Stimulated activated CD4-positive, alpha-beta T cell treated with anti-CD3 and anti-CD28 coated beads, TNF-alpha, amount 100 ng/mL, for 1 hour (primary cell): ENCODE data around the gene METTL2B.
"Not testable (repeated sequence)": the region's sequence is repeated elsewhere in the genome, so short reads cannot be mapped to it uniquely, and the experiment has no call there.

Experiments
- DNase-seq, 3 donors: peaks; one replicate each; pipeline ENCODE4 v3.0.0-alpha.2; 2020; ENCODE audit warnings: low read depth in 3 of 3, low spot score in 1 of 3

The METTL2B gene

GRCh38 chr7:128454808-128455542, 21.6 kb upstream of the METTL2B start:
- DNase-seq = no peak

GRCh38 chr7:128455543-128456254, 20.8 kb upstream of the METTL2B start, which contains the start of gene HILPDA:
HILPDA (plus strand) TSS chr7:128455878; CDS start chr7:128457269, 1,391 bp downstream.
- DNase-seq = peak; percentile 86 to 90 (median 90)

- DNase-seq = no peak
These were observed 20.3 kb upstream of the METTL2B start for GRCh38 chr7:128456255-128456725.

GRCh38 chr7:128457385-128457784, 19.2 kb upstream of the METTL2B start:
- DNase-seq = not testable (repeated sequence)

- DNase-seq = no peak
These were observed 17.6 kb upstream of the METTL2B start for GRCh38 chr7:128458956-128459355.

- DNase-seq = peak; percentile 33 to 50 (median 39)
These were observed 17.1 kb upstream of the METTL2B start for GRCh38 chr7:128459394-128459878.

GRCh38 chr7:128462460-128462859, 14.1 kb upstream of the METTL2B start:
- no peak for DNase-seq

GRCh38 chr7:128463345-128463744, 13.2 kb upstream of the METTL2B start:
- not testable (repeated sequence) for DNase-seq

GRCh38 chr7:128463933-128464332, 12.6 kb upstream of the METTL2B start:
- DNase-seq = not testable (repeated sequence)

GRCh38 chr7:128466871-128467270, 9.7 kb upstream of the METTL2B start:
- DNase-seq = not testable (repeated sequence)

GRCh38 chr7:128477336-128477690, 765 bp downstream of the METTL2B start:
- not testable (repeated sequence) for DNase-seq

- not testable (repeated sequence) for DNase-seq
These were observed 2.5 kb downstream of the METTL2B start for GRCh38 chr7:128479082-128479481.

GRCh38 chr7:128488134-128488533, 11.6 kb downstream of the METTL2B start:
- DNase-seq = not testable (repeated sequence)

- no peak for DNase-seq
These were observed 20.9 kb downstream of the METTL2B start for GRCh38 chr7:128497405-128497804.

- DNase-seq = not testable (repeated sequence)
These were observed 28.9 kb downstream of the METTL2B start for GRCh38 chr7:128505416-128505815.

GRCh38 chr7:128506819-128507218, 30.3 kb downstream of the METTL2B start:
- DNase-seq = not testable (repeated sequence)

- DNase-seq = not testable (repeated sequence)
These were observed 30.9 kb downstream of the METTL2B start for GRCh38 chr7:128507321-128507993.

GRCh38 chr7:128511692-128512091, 35.1 kb downstream of the METTL2B start:
- DNase-seq = not testable (repeated sequence)

- not testable (repeated sequence) for DNase-seq
These were observed 38.7 kb downstream of the METTL2B start for GRCh38 chr7:128515232-128515631.

- DNase-seq = not testable (repeated sequence)
These were observed 40.5 kb downstream of the METTL2B start for GRCh38 chr7:128517023-128517422.

GRCh38 chr7:128523226-128523931, 46.8 kb downstream of the METTL2B start:
- DNase-seq = peak; percentile 68 to 73 (median 68)
